HepG2 (cell line): ENCODE data around the gene PXT1. TPM values are rescaled to one million over a fixed set of nuclear protein-coding genes. Genes with fewer than 3 reads are reported as not detected.

Experiments used
- EHMT2 ChIP-seq: fragments of 200-600 bp; sonication (generic); IDR thresholded peaks from 2 replicates; pipeline ENCODE4 v1.7.0; 2017; ENCODE audit warnings: antibody characterized with exemption, low read depth, low read length, borderline replicate concordance
- EP300 ChIP-seq, 3 experiments: sonication (generic) in 1 of 3; formaldehyde crosslinking in 1 of 3; IDR thresholded peaks; 2 replicates each; pipeline versions ENCODE4 v1.5.1 to v1.6.1; 2011 to 2020; ENCODE audit warnings: low read depth in 2 of 3, low read length in 2 of 3, borderline replicate concordance in 1 of 3, improper control_type of control experiment in 1 of 3, mild to moderate bottlenecking in 1 of 3, missing genetic modification reagents in 1 of 3, moderate library complexity in 1 of 3
- HMG20B ChIP-seq: conservative IDR thresholded peaks from 2 replicates; pipeline ENCODE4 v1.6.1; 2016; ENCODE audit warnings: missing genetic modification reagents, missing compliant biosample characterization
- KLF6 ChIP-seq: IDR thresholded peaks from 2 replicates; pipeline ENCODE4 v1.8.0; 2016; ENCODE audit warnings: missing biosample characterization, missing genetic modification reagents
- MAFK ChIP-seq, 2 experiments: IDR thresholded peaks in 1 of 2; conservative IDR thresholded peaks in 1 of 2; 2 replicates each; pipeline ENCODE4 v1.6.1; 2011; ENCODE audit warnings: improper control_type of control experiment in 2 of 2, low read length in 2 of 2
- MXD4 ChIP-seq: IDR thresholded peaks from 2 replicates; pipeline ENCODE4 v1.6.1; 2016; ENCODE audit warnings: mild to moderate bottlenecking, missing biosample characterization, missing genetic modification reagents
- RFX3 ChIP-seq: IDR thresholded peaks from 2 replicates; pipeline ENCODE4 v1.6.1; 2016; ENCODE audit warnings: missing biosample characterization, missing genetic modification reagents
- ZBTB20 ChIP-seq: sonication (generic); formaldehyde crosslinking; IDR thresholded peaks from 2 replicates; pipeline ENCODE4 v1.8.1; 2023; ENCODE audit warnings: missing genetic modification reagents, low read depth, mild to moderate bottlenecking, borderline replicate concordance
- ZFP62 ChIP-seq: sonication (generic); formaldehyde crosslinking; IDR thresholded peaks from 2 replicates; pipeline ENCODE4 v1.4.0; 2020; ENCODE audit warnings: missing genetic modification reagents
- ZNF382 ChIP-seq: sonication (generic); formaldehyde crosslinking; IDR thresholded peaks from 2 replicates; pipeline ENCODE4 v1.5.0; 2020; ENCODE audit warnings: missing genetic modification reagents, mild to moderate bottlenecking, borderline replicate concordance
- ZNF468 ChIP-seq: sonication (generic); formaldehyde crosslinking; IDR thresholded peaks from 2 replicates; pipeline ENCODE4 v1.8.0; 2022; ENCODE audit warnings: mild to moderate bottlenecking, moderate library complexity, missing genetic modification reagents
- ZNF510 ChIP-seq: sonication (generic); formaldehyde crosslinking; IDR thresholded peaks from 2 replicates; pipeline ENCODE4 v1.4.0; 2020; ENCODE audit warnings: low read depth, mild to moderate bottlenecking, missing genetic modification reagents
- ZNF672 ChIP-seq: sonication (generic); formaldehyde crosslinking; IDR thresholded peaks from 2 replicates; pipeline ENCODE4 v1.8.1; 2022; ENCODE audit warnings: missing genetic modification reagents
- ZNF816 ChIP-seq: sonication (generic); formaldehyde crosslinking; IDR thresholded peaks from 2 replicates; pipeline ENCODE4 v1.8.0; 2022; ENCODE audit warnings: missing genetic modification reagents, mild to moderate bottlenecking, borderline replicate concordance
- ZNF839 ChIP-seq: sonication (generic); formaldehyde crosslinking; IDR thresholded peaks from 2 replicates; pipeline ENCODE4 v1.4.0; 2020; ENCODE audit warnings: missing genetic modification reagents, mild to moderate bottlenecking, borderline replicate concordance
- polyA plus RNA-seq, 8 experiments: library from polyadenylated mRNA; depleted of rRNA in 3 of 8; stranded (reverse) in 7 of 8; unstranded in 1 of 8; fragments of >200 nt; fragmentation: Illumina TruSeq in 4 of 8; extraction: Trizol in 4 of 8; gene quantifications; 2 replicates each; pipeline versions ENCODE4 v1.2.1 to v1.2.3, GENCODE V29; 2011 to 2016; ENCODE audit warnings: low read depth in 4 of 8, missing spikeins in 1 of 8, mixed read lengths in 1 of 8; ENCODE audit not compliant: insufficient read depth in 1 of 8
- total RNA-seq, 5 experiments: library from RNA; depleted of rRNA; stranded (reverse); fragments of >200 nt; fragmentation: Illumina TruSeq; extraction: Trizol; gene quantifications; 2 replicates each; pipeline ENCODE4 v1.2.3, GENCODE V29; 2016; ENCODE audit warnings: low read depth in 1 of 5
- TF ChIP-seq, protein P1 (sequence below): sonication (generic); formaldehyde crosslinking; IDR thresholded peaks from one replicate; pipeline ENCODE4 v1.5.1; 2020; ENCODE audit warnings: mild to moderate bottlenecking, missing genetic modification reagents; ENCODE audit errors: not compliant biosample characterization
- TF ChIP-seq, protein P2 (sequence below): sonication (generic); formaldehyde crosslinking; conservative IDR thresholded peaks from 2 replicates; pipeline ENCODE4 v1.8.0; 2022; ENCODE audit warnings: low read depth, missing genetic modification reagents

PXT1 gene
- total and polyA plus RNA-seq, 2 of the 13 experiments (the other 11 are each of a cell fraction or from before 2014, with no cell fraction given) = 0.04 TPM; not detected in 1

DNA sequence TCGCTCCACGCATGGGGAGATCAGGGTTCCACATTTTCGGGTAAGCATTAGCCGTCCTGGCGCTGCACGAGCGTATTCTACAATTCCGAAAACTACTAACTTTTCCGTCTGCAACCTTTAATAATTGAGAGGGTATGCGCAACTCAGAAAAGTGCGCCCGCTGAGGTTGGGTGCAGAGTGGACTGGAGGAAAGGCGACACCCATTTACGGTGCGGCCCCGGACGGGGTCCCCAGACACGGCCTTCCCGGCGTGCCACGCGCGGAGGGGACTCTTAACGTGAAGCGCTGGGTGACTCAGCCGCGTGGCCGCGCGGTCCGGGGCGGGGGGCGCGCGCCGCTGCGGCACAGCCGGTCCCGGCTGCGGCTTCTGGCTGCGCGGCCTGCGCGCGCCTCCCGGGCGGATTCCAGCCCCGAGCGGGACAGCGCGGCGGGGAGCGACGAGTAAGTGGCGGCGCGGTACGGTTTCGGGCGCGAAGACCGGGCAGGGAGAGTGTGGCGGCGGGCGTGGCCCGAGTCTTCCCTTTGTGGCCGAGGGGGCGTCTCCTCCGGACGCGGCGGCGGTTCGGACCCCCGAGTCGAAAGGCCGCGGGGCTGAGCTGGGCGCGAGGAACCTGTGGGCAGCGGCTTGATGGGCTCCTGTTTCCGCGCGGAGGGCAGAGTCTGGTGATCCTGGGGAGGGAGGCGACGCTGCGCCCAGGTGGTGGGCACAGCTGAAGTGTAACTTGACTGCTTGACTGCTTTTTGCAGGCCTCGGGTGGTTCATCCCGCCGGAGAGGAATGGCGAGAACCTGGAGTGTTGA is at the start of gene PXT1, which contains the start of gene KCTD20 (continued):
- TF ChIP-seq, protein P1, sequence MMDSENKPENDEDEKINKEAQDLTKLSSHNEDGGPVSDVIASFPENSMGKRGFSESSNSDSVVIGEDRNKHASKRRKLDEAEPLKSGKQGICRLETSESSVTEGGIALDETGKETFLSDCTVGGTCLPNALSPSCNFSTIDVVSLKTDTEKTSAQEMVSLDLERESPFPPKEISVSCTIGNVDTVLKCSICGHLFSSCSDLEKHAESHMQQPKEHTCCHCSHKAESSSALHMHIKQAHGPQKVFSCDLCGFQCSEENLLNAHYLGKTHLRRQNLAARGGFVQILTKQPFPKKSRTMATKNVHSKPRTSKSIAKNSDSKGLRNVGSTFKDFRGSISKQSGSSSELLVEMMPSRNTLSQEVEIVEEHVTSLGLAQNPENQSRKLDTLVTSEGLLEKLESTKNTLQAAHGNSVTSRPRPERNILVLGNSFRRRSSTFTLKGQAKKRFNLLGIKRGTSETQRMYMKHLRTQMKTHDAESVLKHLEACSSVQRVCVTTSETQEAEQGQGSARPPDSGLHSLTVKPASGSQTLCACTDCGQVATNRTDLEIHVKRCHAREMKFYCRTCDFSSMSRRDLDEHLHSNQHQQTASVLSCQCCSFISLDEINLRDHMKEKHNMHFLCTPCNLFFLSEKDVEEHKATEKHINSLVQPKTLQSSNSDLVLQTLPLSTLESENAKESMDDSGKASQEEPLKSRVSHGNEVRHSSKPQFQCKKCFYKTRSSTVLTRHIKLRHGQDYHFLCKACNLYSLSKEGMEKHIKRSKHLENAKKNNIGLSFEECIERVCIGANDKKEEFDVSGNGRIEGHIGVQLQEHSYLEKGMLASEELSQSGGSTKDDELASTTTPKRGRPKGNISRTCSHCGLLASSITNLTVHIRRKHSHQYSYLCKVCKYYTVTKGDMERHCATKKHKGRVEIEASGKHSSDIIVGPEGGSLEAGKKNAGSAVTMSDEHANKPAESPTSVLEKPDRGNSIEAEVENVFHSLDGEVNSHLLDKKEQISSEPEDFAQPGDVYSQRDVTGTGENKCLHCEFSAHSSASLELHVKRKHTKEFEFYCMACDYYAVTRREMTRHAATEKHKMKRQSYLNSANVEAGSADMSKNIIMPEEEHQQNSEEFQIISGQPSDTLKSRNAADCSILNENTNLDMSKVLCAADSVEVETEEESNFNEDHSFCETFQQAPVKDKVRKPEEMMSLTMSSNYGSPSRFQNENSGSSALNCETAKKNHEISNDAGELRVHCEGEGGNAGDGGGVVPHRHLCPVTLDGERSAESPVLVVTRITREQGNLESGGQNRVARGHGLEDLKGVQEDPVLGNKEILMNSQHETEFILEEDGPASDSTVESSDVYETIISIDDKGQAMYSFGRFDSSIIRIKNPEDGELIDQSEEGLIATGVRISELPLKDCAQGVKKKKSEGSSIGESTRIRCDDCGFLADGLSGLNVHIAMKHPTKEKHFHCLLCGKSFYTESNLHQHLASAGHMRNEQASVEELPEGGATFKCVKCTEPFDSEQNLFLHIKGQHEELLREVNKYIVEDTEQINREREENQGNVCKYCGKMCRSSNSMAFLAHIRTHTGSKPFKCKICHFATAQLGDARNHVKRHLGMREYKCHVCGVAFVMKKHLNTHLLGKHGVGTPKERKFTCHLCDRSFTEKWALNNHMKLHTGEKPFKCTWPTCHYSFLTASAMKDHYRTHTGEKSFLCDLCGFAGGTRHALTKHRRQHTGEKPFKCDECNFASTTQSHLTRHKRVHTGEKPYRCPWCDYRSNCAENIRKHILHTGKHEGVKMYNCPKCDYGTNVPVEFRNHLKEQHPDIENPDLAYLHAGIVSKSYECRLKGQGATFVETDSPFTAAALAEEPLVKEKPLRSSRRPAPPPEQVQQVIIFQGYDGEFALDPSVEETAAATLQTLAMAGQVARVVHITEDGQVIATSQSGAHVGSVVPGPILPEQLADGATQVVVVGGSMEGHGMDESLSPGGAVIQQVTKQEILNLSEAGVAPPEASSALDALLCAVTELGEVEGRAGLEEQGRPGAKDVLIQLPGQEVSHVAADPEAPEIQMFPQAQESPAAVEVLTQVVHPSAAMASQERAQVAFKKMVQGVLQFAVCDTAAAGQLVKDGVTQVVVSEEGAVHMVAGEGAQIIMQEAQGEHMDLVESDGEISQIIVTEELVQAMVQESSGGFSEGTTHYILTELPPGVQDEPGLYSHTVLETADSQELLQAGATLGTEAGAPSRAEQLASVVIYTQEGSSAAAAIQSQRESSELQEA (CRISPR knock-in tag) = peak; percentile 58
- TF ChIP-seq MAFK (conservative IDR thresholded peaks at IDR 0.05 in 1 of 2, IDR thresholded peaks at IDR 0.05 in 1 of 2; ENCODE audit: low read length in 2 of 2) = no peak
- TF ChIP-seq ZNF510 (CRISPR knock-in tag) = no peak; the same call in none of the 2 replicates
- peak; percentile 63; the same call in 1 of the 2 replicates for TF ChIP-seq ZNF816
- no peak; the same call in 1 of the 2 replicates for TF ChIP-seq ZNF468 (CRISPR knock-in tag)
- peak; percentile 76; the same call in 1 of the 2 replicates for TF ChIP-seq MXD4 (CRISPR knock-in tag)
- no peak for TF ChIP-seq RFX3 (CRISPR knock-in tag)
- TF ChIP-seq, protein P2, sequence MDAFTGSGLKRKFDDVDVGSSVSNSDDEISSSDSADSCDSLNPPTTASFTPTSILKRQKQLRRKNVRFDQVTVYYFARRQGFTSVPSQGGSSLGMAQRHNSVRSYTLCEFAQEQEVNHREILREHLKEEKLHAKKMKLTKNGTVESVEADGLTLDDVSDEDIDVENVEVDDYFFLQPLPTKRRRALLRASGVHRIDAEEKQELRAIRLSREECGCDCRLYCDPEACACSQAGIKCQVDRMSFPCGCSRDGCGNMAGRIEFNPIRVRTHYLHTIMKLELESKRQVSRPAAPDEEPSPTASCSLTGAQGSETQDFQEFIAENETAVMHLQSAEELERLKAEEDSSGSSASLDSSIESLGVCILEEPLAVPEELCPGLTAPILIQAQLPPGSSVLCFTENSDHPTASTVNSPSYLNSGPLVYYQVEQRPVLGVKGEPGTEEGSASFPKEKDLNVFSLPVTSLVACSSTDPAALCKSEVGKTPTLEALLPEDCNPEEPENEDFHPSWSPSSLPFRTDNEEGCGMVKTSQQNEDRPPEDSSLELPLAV (CRISPR knock-in tag) = no peak
- TF ChIP-seq ZFP62 (CRISPR knock-in tag) = no peak
- TF ChIP-seq HMG20B (CRISPR knock-in tag) = no peak
- 0 out of 2 replicates have a peak, but pooled peaks have one; percentile 60 for TF ChIP-seq ZNF839 (CRISPR knock-in tag)
- TF ChIP-seq EHMT2 = no peak
- peak; percentile 48 to 70; a peak in 2 of 4 replicates for TF ChIP-seq EP300 (IDR thresholded peaks at IDR 0.05; ENCODE audit: low read depth in 2 of 2, low read length in 2 of 2)
- peak; percentile 72 for TF ChIP-seq EP300 (CRISPR knock-in tag; IDR thresholded peaks at IDR 0.05; ENCODE audit: borderline replicate concordance)
- TF ChIP-seq ZNF382 (CRISPR knock-in tag) = no peak
- no peak for TF ChIP-seq ZNF672 (CRISPR knock-in tag)
- TF ChIP-seq ZBTB20 (CRISPR knock-in tag) = peak; percentile 29; the same call in 1 of the 2 replicates
- TF ChIP-seq KLF6 = peak; percentile 94
